Heart left ventricle (tissue), 13 donors: Measurements from ENCODE around the gene ZMIZ1.

Experiments used
- CTCF ChIP-seq, 12 donors: fragments of 200-600 bp; sonication (generic) in 4 of 12; IDR thresholded peaks; one replicate each; pipeline versions ENCODE4 v1.5.0 to v1.8.0; 2018 to 2022; ENCODE audit warnings: antibody characterized with exemption in 12 of 12, mild to moderate bottlenecking in 5 of 12
- POLR2A ChIP-seq, 2 donors: fragments of 450-650 bp; IDR thresholded peaks; one replicate each; pipeline ENCODE4 v1.6.1; 2017; ENCODE audit warnings: antibody characterized with exemption in 2 of 2, mild to moderate bottlenecking in 2 of 2, moderate library complexity in 2 of 2
- donor health status: ischemic (EF 13 %, LVEDD 7.1; RV severe dilation, severe dysfunction).
- donor health status: DM: no; HTN: yes; CAD: no.
- donor health status: DM: no; HTN: no; CAD: no.
- donor health status: ischemic (EF 25% LVEDD 6.9; RV normal size, moderate dysfunction).
- donor health status: ischemic (EF 25% LVEDD 5.7; RV mildly dilated, moderate dysfunction).
- donor health status: ischemic (EF 35%, LVEDD 5.7; RV mildly dilated, moderate dysfunction).
- donor health status: nonischemic (EF 11% LVEDD 7.7; RV severe dilation, severe dysfunction).
- donor health status: DM: yes; HTN: yes; CAD: no.
- donor health status: PGD.
- donor health status: ischemic (EF 29% LVEDD 5.4; RV normal size, mild dysfunction).
- donor health status: nonischemic (EF 23%, LVEDD 6.1; RV moderate dilation, normal function).

DNA sequence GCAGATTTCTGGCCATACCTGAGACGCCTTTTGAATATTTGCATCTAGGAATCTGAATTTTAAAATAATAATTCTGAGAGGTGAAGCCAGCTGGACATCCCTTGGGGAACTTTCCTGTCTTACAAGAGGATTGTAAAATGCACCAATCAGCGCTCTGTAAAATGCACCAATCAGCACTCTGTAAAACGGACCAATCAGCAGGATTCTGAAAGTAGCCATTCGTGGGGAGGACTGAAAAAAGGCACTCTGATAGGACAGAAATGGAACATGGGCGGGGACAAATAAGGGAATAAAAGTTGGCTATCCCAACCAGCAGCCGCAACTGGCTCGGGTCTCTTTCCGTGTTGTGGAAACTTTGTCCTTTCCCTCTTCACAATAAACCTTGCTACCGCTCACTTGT, 288.4 kb downstream of the ZMIZ1 start:
- TF ChIP-seq CTCF (IDR thresholded peaks at IDR 0.05) (no peak), POLR2A (IDR thresholded peaks at IDR 0.05) (no peak)
